Measurements from ENCODE around the gene DEUP1. TPM values are rescaled to one million over a fixed set of nuclear protein-coding genes. Genes with fewer than 3 reads are reported as not detected.
A peak's percentile ranks its signal among the peaks of the same experiment; 100 is the strongest.
"Not testable (repeated sequence)": the region's sequence is repeated elsewhere in the genome, so short reads cannot be mapped to it uniquely, and the experiment has no call there.

The DEUP1 gene
- total and polyA plus RNA-seq, 2 experiments from 2014 or later, result 0.27 to 0.28 TPM

DNA sequence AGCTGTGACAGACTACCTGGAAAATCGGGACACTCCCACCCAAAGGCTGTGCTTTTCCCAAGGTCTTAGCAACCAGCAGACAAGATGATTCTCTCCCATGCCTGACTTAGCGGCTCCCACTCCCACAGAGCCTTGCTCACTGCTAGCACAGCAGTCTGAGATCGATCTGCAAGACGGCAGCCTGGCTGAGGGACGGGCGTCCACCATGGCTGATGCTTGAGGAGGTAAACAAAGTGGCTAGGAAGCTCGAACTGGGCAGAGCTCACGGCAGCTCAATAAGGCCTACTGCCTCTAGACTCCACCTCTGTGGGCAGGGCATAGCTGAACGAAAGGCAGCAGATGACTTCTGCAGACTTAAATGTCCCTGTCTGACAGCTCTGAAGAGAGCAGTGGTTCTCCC, 127.7 kb downstream of the DEUP1 start:
- H3K4me1 ChIP-seq (ENCODE audit: low read depth), result no peaks in the 10 kb centered on the region
- H3K36me3 ChIP-seq, result no peaks in the 10 kb centered on the region
- H3K27me3 ChIP-seq, result no peaks in the 10 kb centered on the region
- H3K27ac ChIP-seq, result no peak overlapping the region
- no peaks in the 10 kb centered on the region for H3K9me3 ChIP-seq (ENCODE audit: low read depth)
- DNase-seq (ENCODE audit: low read depth in 1 of 2, low spot score in 1 of 2), result no peak
- H3K4me3 ChIP-seq, result no peak overlapping the region
- TF ChIP-seq, protein P1, sequence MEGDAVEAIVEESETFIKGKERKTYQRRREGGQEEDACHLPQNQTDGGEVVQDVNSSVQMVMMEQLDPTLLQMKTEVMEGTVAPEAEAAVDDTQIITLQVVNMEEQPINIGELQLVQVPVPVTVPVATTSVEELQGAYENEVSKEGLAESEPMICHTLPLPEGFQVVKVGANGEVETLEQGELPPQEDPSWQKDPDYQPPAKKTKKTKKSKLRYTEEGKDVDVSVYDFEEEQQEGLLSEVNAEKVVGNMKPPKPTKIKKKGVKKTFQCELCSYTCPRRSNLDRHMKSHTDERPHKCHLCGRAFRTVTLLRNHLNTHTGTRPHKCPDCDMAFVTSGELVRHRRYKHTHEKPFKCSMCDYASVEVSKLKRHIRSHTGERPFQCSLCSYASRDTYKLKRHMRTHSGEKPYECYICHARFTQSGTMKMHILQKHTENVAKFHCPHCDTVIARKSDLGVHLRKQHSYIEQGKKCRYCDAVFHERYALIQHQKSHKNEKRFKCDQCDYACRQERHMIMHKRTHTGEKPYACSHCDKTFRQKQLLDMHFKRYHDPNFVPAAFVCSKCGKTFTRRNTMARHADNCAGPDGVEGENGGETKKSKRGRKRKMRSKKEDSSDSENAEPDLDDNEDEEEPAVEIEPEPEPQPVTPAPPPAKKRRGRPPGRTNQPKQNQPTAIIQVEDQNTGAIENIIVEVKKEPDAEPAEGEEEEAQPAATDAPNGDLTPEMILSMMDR (IDR thresholded peaks at IDR 0.05; ENCODE audit: low read depth, low read length), result no peak

DNA sequence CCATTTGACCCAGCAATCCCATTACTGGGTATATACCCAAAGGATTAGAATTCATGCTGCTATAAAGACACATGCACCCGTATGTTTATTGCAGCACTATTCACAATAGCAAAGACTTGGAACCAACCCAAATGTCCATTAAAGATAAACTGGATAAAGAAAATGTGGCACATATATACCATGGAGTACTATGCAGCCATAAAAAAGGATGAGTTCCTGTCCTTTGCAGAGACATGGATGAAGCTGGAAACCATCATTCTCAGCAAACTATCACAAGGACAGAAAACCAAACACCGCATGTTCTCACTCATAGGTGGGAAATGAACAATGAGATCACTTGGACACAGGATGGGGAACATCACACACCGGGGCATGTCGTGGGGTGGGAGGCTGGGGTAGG, 133.1 kb downstream of the DEUP1 start:
- not testable (repeated sequence) for H3K9me3 ChIP-seq (ENCODE audit: low read depth); H3K27ac ChIP-seq; DNase-seq (ENCODE audit: low read depth in 1 of 2, low spot score in 1 of 2); H3K4me1 ChIP-seq (ENCODE audit: low read depth); H3K36me3 ChIP-seq; H3K27me3 ChIP-seq; H3K4me3 ChIP-seq

DNA sequence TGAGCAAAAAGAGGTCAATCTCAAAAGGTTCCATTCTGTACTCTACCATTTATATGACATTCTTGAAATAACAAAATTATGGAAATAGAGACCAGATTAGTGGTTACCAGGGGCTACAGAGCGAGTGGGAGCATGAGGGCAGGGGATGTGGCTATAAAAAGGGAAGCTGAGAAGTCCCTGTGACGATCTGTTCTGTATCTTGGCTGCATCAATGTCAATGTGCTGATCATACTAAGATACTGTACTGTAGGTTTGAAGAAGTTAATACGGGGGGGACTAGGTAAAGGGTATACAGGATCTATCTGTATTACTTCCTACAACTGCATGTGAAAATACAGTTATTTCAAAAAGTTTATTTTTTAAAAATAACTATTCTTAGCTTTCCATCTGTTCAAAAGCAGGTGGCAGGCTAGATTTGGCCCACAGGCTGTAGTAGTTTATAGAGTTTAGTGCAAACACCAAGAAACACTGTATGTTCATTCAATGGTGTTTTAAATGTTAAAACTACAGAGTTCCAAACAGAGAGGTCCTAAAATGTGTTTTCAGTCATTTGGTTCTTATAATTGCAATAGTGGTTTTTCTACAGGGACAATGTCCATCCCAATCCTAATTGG, 134.5 kb downstream of the DEUP1 start:
- Histone ChIP-seq H3K27ac (no peak overlapping the region), H3K4me1 (ENCODE audit: low read depth) (no peaks in the 10 kb centered on the region), H3K9me3 (ENCODE audit: low read depth) (no peaks in the 10 kb centered on the region), H3K36me3 (no peaks in the 10 kb centered on the region), H3K27me3 (no peaks in the 10 kb centered on the region), H3K4me3 (no peak overlapping the region)
- no peak for DNase-seq (ENCODE audit: low read depth in 1 of 2, low spot score in 1 of 2)
- TF ChIP-seq, protein P1 (IDR thresholded peaks at IDR 0.05; ENCODE audit: low read depth, low read length), result no peak

DNA sequence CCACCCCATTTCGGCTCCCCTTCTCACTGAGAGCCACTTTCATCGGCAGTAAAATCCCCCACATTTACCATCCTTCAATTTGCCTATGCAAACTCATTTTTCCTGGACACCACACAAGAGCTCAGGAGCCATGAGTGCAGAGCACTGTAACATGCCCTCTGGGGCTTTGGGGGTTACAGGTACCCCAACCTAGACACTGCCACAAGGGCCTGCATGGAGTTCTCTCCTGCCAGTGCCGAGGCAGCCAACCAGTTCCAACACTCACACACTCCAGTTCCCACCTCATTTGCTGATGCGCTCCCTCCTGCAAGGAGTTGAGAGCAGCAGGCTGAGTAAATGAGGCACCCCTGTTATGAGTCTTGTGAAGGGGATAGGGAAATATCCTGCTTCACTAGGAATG, 136.5 kb downstream of the DEUP1 start:
- no peaks in the 10 kb centered on the region for H3K27me3 ChIP-seq
- DNase-seq (ENCODE audit: low read depth in 1 of 2, low spot score in 1 of 2), result no peak
- H3K9me3 ChIP-seq (ENCODE audit: low read depth), result no peaks in the 10 kb centered on the region
- H3K27ac ChIP-seq, result no peak overlapping the region
- H3K4me3 ChIP-seq, result no peak overlapping the region
- H3K4me1 ChIP-seq (ENCODE audit: low read depth), result no peaks in the 10 kb centered on the region
- TF ChIP-seq, protein P1 (IDR thresholded peaks at IDR 0.05; ENCODE audit: low read depth, low read length), result no peak
- H3K36me3 ChIP-seq, result no peaks in the 10 kb centered on the region

DNA sequence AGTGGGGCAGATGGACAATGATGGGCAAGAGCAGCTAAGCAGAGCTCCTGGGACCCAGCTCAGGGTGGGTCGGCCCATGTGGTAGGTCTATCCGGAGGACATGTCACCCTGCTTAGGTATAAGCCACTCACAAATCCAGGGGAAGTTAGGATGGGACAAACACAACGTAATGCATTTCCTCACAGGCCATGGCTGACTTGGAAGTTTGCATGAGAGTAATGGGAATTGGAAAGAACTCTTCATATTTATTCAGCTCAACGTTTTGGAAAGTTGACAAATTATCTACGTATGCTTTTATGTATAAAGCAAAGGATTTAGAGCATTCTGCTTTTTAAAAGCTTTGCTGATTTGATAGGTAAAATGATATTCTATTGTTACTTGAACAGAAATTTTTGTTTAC, 137.7 kb downstream of the DEUP1 start:
- H3K27ac ChIP-seq, result no peak overlapping the region
- no peak for DNase-seq (ENCODE audit: low read depth in 1 of 2, low spot score in 1 of 2)
- H3K4me1 ChIP-seq (ENCODE audit: low read depth), result no peaks in the 10 kb centered on the region
- no peaks in the 10 kb centered on the region for H3K9me3 ChIP-seq (ENCODE audit: low read depth)
- H3K27me3 ChIP-seq, result no peaks in the 10 kb centered on the region
- TF ChIP-seq, protein P1 (IDR thresholded peaks at IDR 0.05; ENCODE audit: low read depth, low read length), result no peak
- H3K4me3 ChIP-seq, result no peak overlapping the region
- H3K36me3 ChIP-seq, result no peaks in the 10 kb centered on the region

DNA sequence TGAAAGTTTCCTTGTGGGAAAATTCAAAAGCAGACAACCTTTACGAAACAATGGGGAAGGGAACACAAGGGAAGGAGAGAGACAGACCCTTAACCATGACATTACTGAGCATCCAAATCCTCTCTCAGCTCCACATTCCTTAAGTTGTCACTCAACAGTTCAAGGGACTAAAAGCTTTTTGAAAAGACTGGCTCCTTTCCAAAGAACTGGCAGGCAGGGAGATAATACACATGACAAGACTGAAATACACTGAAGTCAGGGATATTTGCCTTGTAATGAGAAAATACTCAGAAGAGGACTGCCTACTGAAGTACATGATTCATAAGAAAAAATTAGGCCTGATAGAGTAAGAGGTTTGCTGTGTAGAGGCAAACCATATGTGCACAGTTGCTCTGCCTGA, 143.6 kb downstream of the DEUP1 start:
- TF ChIP-seq, protein P1 (IDR thresholded peaks at IDR 0.05; ENCODE audit: low read depth, low read length), result no peak
- H3K36me3 ChIP-seq, result no peaks in the 10 kb centered on the region
- H3K4me1 ChIP-seq (ENCODE audit: low read depth), result peaks cover 34% of the 10 kb centered on the region
- peak in 1 of 2 donors; percentile 48 for DNase-seq (ENCODE audit: low read depth in 1 of 2, low spot score in 1 of 2)
- H3K4me3 ChIP-seq, result no peak overlapping the region
- H3K27me3 ChIP-seq, result no peaks in the 10 kb centered on the region
- H3K27ac ChIP-seq, result peak overlapping the region; percentile 86
- no peaks in the 10 kb centered on the region for H3K9me3 ChIP-seq (ENCODE audit: low read depth)
